Activated naive CD8-positive, alpha-beta T cell treated with anti-CD3 and anti-CD28 coated beads, Interleukin-2, amount 10 ng/mL, durations not matched to agents 7 days and 5 days (primary cell): Measurements from ENCODE around the gene FARS2. TPM values are rescaled to one million over a fixed set of nuclear protein-coding genes. Genes with fewer than 3 reads are reported as not detected.

Source experiments
- ATAC-seq: fragments of 150-1000 bp; cut with Tn5 transposase; one replicate; pipeline ENCODE4 v1.10.0; 2021; ENCODE audit warnings: low read depth, moderate library complexity
- POLR2A ChIA-PET: fragments of 350-600 bp; sonication (Branson Sonifier 250); formaldehyde crosslinking; loops from one replicate; lab custom pipeline; 2021; ENCODE audit warnings: antibody characterized with exemption; lab: Charles Lee
- DNase-seq: peaks from one replicate; pipeline ENCODE4 v3.0.0; 2021
- H3K27ac Mint-ChIP-seq: one replicate; pipeline ENCODE4 v1.8.0; 2022; ENCODE audit warnings: mild to moderate bottlenecking, mixed read lengths
- H3K27me3 Mint-ChIP-seq: one replicate; pipeline ENCODE4 v1.8.0; 2022; ENCODE audit warnings: mild to moderate bottlenecking, moderate library complexity, mixed read lengths
- H3K36me3 Mint-ChIP-seq: one replicate; pipeline ENCODE4 v1.8.0; 2021; ENCODE audit warnings: mild to moderate bottlenecking, mixed read lengths
- H3K4me1 Mint-ChIP-seq: one replicate; pipeline ENCODE4 v1.8.0; 2021; ENCODE audit warnings: mixed read lengths
- H3K4me3 Mint-ChIP-seq: one replicate; pipeline ENCODE4 v1.8.0; 2022; ENCODE audit warnings: mild to moderate bottlenecking, moderate library complexity, mixed read lengths
- H3K9me3 Mint-ChIP-seq: one replicate; pipeline ENCODE4 v1.8.0; 2021; ENCODE audit warnings: mixed read lengths
- total RNA-seq, 2 experiments: library from RNA; stranded (reverse); gene quantifications; one replicate each; pipeline ENCODE4 v1.2.3, GENCODE V29; 2021

Gene FARS2
- total RNA-seq, 2 experiments from 2014 or later = 15.5 to 18.4 TPM

DNA sequence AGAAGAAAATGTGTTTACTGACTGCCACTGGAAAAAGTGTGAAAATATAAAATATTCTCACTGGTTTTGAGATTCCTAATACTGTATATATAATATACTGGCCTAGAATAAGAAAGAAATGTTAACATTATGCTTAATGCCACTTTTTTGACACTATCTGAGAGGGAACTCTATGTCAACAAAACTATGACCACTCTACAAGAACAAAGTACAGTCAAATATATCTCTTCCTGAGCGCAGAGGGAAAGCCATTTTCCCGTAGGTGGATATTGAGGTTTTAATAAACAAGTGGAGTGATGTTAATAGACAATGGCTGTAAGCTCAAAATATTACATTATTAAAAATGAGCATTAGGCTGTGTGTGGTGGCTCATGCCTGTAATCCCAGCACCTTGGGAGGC lies 25.5 kb upstream of the FARS2 start:
- ATAC-seq (no peak), DNase-seq (no peak)
- Mint-ChIP-seq H3K4me3 (no peak overlapping the region), H3K27me3 (no peaks in the 10 kb centered on the region), H3K36me3 (peaks cover 4% of the 10 kb centered on the region), H3K27ac (no peak overlapping the region), H3K4me1 (peaks cover 5% of the 10 kb centered on the region), H3K9me3 (no peaks in the 10 kb centered on the region)
- POLR2A ChIA-PET = no interaction called here

DNA sequence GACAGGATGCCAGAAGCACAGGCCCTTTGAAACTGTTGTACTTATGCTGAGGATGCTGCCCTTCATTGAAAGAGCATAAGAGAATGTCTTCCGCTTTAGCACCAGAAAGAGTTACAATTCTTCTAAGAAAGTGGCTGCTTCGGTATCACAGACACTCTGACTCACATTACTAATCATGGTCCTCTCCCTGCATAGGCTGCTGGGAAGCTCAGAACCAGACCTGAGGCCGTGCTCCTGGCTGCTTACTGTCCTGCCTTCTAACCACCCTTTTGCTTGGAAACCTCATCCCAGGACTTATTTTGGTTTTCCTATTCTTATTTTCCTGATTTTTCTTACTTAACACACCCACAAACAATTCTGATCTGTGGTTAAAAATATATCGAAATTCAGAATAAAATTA lies 23.5 kb upstream of the FARS2 start:
- Mint-ChIP-seq H3K27ac (no peak overlapping the region), H3K27me3 (no peaks in the 10 kb centered on the region), H3K9me3 (no peaks in the 10 kb centered on the region), H3K36me3 (peaks cover 4% of the 10 kb centered on the region), H3K4me1 (peaks cover 5% of the 10 kb centered on the region), H3K4me3 (no peak overlapping the region)
- POLR2A ChIA-PET = no interaction called here
- ATAC-seq (no peak), DNase-seq (no peak)

DNA sequence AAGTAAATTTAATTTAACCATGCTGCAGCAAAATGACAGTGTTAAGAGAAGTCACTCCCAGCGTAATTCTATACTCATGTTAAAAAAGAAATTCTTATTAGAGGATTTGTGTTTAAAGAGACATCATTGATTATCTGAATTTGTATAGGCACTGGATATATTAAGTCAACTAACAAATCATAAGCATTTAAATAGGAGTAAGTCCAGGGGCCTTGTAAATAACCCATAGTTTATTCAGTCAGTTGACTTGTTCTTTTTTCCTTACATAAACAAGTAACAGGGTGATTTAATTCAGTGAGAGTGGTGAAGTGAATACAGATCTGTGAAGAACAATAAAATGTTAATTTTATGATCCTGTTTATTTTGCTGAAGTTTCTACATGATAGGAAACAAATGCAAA lies 23.0 kb upstream of the FARS2 start:
- no peak overlapping the region for H3K4me3 Mint-ChIP-seq
- H3K36me3 Mint-ChIP-seq = peaks cover 4% of the 10 kb centered on the region
- no peak overlapping the region for H3K27ac Mint-ChIP-seq
- H3K4me1 Mint-ChIP-seq = peaks cover 2% of the 10 kb centered on the region
- POLR2A ChIA-PET = no interaction called here
- DNase-seq (no peak), ATAC-seq (no peak)
- no peaks in the 10 kb centered on the region for H3K9me3 Mint-ChIP-seq
- no peaks in the 10 kb centered on the region for H3K27me3 Mint-ChIP-seq

DNA sequence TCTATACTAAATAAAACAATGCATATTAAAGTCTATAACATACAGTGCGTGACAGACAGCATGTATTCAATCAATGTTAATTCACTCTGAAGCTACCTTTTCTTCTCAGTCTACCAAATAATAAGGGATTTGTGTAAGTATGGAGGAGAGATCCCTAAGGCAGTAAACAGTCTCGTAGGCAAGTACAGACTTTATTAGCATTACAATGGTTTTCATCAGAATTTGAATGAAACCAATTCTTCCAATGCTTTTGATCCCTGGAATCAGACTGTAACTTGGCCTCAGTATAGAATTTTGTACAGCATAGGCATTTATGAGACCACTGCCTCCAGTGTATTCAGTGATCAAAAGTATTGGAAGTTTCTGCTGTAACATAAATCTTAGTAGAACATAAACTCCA lies 20.1 kb upstream of the FARS2 start:
- Mint-ChIP-seq H3K27me3 (no peaks in the 10 kb centered on the region), H3K4me1 (peaks cover 3% of the 10 kb centered on the region)
- POLR2A ChIA-PET = no interaction called here

DNA sequence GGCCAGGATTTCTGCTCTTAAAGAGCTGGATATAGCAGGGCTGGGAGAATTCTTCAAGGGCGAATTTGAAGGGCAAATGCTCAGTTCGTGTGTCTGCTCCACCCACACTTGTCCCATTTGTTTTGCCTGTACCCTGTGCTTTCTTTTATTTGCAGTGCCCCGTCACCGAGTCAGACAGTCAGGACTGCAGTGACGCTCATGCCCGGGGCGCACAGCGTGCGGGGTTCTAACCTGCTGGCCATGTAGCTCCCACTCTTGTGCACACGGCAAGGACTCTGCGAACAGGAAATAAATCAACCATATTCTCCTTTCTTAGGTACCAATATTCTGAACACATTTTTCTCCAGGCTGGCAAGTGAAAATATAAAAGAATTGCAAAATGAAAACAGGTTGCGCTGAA lies 18.2 kb upstream of the FARS2 start:
- H3K9me3 Mint-ChIP-seq = no peaks in the 10 kb centered on the region
- ATAC-seq (no peak), DNase-seq (no peak)
- H3K4me3 Mint-ChIP-seq = no peak overlapping the region
- POLR2A ChIA-PET = no interaction called here
- peaks cover 3% of the 10 kb centered on the region for H3K36me3 Mint-ChIP-seq
- no peaks in the 10 kb centered on the region for H3K27me3 Mint-ChIP-seq
- no peak overlapping the region for H3K27ac Mint-ChIP-seq
- peaks cover 3% of the 10 kb centered on the region for H3K4me1 Mint-ChIP-seq

More for the DNA sequence above, 20.1 kb upstream of the FARS2 start:
- Mint-ChIP-seq H3K27ac (no peak overlapping the region), H3K36me3 (peaks cover 2% of the 10 kb centered on the region), H3K4me3 (no peak overlapping the region), H3K9me3 (no peaks in the 10 kb centered on the region)
- DNase-seq (no peak), ATAC-seq (no peak)

DNA sequence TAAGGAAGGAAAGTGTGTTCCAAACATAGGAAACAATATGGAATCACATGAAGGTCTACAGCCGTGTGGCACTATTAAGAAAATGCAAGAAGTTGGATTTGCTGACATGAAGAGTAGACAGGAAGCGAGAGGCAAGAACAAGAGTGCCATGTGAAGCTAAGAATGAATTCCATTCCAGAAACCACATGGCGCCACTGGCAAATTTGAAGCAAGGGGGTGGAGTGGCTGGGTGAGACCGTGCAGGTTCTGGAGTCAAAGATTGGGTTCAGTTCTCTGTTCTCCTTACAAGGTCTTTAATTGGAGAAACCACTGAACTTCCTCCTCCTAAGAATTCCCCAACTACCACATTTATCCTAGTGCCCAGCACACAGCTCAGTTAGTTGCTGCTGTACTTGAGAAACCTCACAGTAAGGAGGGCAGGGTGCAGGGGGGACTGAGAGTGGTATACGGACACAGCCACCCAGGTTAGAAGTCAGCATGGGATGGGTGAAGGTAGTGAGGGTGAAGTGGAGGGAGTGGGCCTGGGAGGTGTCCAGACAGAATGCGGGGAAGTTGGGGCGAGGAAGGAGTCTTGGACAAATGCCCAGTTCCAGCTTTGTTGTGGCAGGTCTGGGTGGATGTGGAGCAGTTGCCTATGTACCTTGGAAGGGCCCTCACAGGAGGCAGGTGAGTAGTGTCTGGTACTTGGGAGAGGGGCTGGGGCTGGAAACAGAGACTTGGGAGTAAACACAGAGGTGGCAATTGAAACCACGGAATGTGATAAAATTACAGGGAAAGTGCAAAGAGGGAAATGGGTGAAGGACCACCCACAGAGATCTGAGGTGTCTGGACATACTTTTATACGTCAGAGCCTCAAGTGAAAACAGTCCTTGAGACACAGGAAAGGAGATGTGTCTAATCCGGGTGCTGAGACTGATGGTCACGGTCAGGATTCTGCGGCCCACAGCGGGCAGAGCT lies 14.9 kb upstream of the FARS2 start:
- Mint-ChIP-seq H3K4me1 (peaks cover 3% of the 10 kb centered on the region), H3K27ac (no peak overlapping the region), H3K9me3 (no peaks in the 10 kb centered on the region), H3K4me3 (no peak overlapping the region), H3K36me3 (peaks cover 8% of the 10 kb centered on the region), H3K27me3 (no peaks in the 10 kb centered on the region)
- ATAC-seq (no peak), DNase-seq (no peak)
- POLR2A ChIA-PET = no interaction called here

DNA sequence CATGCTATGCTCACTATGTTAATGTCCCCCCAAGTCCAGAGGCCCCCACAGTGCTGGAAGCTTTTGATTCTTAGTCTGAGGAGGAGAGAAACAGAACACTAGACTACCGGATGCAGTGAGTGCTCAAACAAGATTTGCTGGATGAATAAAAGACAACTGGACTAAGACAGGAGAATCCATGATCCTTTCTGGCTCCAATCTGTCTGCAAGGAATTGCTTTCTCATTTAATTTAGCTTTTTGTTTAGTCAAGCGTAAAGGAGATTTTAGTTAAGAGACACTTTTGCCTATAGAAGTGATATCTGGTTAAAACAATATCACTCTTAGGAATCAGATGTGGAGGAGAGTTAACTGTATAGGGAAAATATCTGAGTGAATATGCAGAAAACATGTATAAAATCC lies 14.1 kb upstream of the FARS2 start:
- Mint-ChIP-seq H3K4me1 (peaks cover 3% of the 10 kb centered on the region), H3K36me3 (peaks cover 12% of the 10 kb centered on the region), H3K27me3 (no peaks in the 10 kb centered on the region), H3K9me3 (no peaks in the 10 kb centered on the region), H3K27ac (no peak overlapping the region), H3K4me3 (no peak overlapping the region)
- DNase-seq = no peak
- no peak for ATAC-seq
- POLR2A ChIA-PET = no interaction called here

DNA sequence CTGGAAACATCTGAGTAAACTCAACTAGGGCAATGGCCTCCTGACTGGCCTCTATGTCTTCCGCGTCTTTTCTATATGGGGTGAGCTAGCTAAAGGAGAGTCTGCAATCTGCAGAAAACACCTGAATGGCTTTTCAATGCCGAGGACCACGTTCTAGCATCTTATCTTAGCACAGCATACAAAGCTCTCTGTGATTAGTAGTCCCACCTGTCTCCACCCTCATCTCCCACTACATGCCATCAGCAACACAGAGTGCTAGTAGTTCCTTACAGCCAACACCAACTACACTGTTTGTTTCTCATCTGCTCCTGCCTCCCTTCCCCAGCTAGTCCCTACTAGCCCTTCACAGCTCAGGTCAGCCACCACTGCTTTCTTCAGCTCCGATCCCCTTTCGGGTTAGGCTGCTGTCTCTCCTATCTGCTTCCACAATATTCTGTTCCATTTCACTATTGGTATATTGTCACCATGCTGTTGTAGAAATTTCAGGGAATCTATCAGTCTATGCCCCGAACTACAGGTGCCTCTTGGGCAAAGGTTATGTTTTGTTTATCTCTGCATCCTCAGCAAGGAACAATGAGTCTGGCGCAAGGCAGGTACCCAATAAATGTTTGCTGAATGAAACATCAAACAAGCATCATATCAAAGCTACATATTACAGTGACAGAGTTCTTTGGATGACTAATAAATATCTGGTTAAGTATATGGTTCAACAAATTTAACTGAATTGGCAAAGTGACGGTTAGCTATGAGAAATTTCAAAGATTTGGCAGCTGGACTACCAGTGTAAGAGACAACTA lies 12.8 kb upstream of the FARS2 start:
- Mint-ChIP-seq H3K36me3 (peaks cover 16% of the 10 kb centered on the region), H3K27ac (no peak overlapping the region), H3K4me1 (peaks cover 3% of the 10 kb centered on the region), H3K27me3 (no peaks in the 10 kb centered on the region), H3K9me3 (no peaks in the 10 kb centered on the region), H3K4me3 (no peak overlapping the region)
- no peak for DNase-seq
- no peak for ATAC-seq
- POLR2A ChIA-PET = no interaction called here

DNA sequence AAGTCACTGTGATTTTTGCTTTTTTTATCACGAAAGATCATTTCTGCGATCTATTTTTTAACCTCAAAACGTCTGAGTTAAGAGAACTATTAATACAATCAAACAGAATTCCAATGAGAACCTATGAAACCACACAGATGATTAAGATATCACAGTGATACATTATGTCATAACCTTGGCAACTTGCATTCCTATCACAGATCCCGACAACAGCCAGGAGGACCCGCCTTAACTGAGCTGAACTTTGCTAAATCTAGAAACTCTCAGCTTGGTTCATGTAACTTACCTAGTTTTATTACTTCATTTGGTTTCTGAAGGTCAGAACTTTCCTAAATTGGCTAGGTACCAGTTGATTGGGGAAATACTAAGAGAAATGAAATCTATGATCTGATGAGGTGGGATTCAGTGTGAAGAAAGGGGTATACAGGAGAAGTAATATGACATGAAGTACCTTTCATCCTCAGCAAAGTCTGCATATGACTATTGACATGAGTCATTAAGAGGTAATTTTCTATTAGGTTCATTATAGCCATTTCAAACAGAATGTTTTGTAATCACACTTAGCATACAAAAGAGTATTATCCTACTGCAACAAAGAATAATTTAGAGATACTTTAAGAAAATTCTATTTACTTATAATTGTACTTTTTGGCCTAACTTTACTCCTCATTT lies 11.7 kb upstream of the FARS2 start:
- POLR2A ChIA-PET = no interaction called here
- Mint-ChIP-seq H3K27me3 (no peaks in the 10 kb centered on the region), H3K4me1 (peaks cover 3% of the 10 kb centered on the region), H3K27ac (no peak overlapping the region), H3K9me3 (no peaks in the 10 kb centered on the region), H3K4me3 (no peak overlapping the region), H3K36me3 (peaks cover 16% of the 10 kb centered on the region)
- DNase-seq (no peak), ATAC-seq (no peak)

DNA sequence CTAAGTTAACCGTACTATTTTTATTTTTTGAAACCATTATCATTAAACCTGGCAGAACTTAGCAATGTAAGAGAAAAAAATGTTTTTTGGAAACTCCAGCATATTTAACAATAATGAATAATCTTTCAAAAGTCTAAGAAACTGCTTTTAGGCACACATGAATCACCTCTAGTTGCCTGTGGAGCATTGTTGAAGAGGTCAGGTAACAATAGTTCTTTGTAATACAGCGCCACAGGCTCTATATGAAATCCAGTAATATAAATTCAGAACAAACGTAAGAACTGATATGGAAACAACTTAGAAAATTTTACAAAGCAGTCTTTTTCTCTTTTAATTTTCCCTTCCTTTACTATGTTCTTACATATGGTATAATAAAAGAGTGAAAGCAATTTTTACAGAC lies 10.9 kb upstream of the FARS2 start:
- Mint-ChIP-seq H3K9me3 (no peaks in the 10 kb centered on the region), H3K4me3 (no peak overlapping the region), H3K4me1 (peaks cover 3% of the 10 kb centered on the region), H3K27me3 (no peaks in the 10 kb centered on the region), H3K27ac (no peak overlapping the region), H3K36me3 (peaks cover 16% of the 10 kb centered on the region)
- ATAC-seq = no peak
- no peak for DNase-seq
- POLR2A ChIA-PET = no interaction called here

DNA sequence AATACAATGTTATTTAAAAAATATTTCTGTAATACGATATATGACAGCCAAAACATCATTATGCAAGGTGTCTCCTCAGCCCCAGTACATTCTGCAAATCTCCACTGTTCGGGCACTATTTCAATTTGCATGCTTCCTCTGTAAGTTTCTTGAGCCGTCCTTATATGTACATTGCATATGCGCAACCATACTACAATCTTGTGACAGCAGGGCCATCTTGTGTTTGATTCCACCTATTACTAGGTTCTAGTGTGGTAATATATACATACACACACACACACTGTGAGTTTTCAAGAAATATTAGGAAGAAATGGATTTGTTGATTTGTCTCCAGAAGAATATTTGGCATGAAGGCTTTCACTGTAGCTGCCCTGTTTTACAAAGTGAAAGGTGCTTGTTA lies 10.4 kb upstream of the FARS2 start:
- no peak overlapping the region for H3K4me3 Mint-ChIP-seq
- H3K27me3 Mint-ChIP-seq = no peaks in the 10 kb centered on the region
- DNase-seq (no peak), ATAC-seq (peak; percentile 30)
- no peaks in the 10 kb centered on the region for H3K4me1 Mint-ChIP-seq
- peaks cover 16% of the 10 kb centered on the region for H3K36me3 Mint-ChIP-seq
- H3K9me3 Mint-ChIP-seq = no peaks in the 10 kb centered on the region
- POLR2A ChIA-PET = no interaction called here
- H3K27ac Mint-ChIP-seq = no peak overlapping the region

DNA sequence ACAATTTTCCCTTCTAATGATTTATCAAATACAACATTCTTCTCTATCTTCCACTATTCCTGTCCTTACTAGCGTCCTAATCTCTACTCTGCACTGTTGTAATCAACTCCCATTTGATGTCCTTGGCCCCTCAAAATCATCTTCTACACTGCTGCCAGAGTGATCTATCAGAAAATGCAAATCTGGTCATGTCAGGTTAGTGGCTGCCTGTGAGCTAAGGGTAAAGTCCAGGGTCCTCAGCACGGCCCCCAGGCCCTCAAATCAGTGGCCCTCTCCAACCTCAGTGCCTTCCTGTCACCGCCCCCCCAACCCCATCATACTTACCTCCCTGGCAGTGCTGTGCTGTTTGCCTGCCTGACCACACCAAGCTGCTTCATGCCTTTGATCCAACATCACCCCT lies 4.4 kb upstream of the FARS2 start:
- Mint-ChIP-seq H3K4me3 (no peak overlapping the region), H3K27me3 (no peaks in the 10 kb centered on the region), H3K27ac (peak overlapping the region; percentile 1), H3K36me3 (peaks cover 12% of the 10 kb centered on the region), H3K9me3 (no peaks in the 10 kb centered on the region), H3K4me1 (peaks cover 20% of the 10 kb centered on the region)
- ATAC-seq (no peak), DNase-seq (no peak)
- POLR2A ChIA-PET = no interaction called here

DNA sequence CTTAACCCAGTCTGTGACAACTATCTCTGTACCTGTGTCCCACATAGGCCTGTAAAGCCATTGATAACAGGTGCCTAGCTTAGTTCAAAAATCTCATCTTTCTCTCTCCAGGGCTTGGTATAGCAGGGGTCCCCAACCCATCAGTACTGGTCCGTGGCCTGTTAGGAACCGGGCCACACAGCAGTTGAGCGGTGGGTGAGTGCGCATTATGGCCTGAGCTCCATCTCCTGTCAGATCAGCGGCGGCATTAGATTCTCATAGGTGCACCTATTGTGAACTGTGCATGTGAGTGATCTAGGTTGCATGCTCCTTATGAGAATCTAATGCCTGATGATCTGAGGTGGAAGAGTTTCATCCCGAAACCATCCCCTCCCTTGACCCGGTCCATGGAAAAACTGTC lies 3.9 kb upstream of the FARS2 start:
- POLR2A ChIA-PET = no interaction called here
- no peak for DNase-seq
- H3K27me3 Mint-ChIP-seq = no peaks in the 10 kb centered on the region
- no peaks in the 10 kb centered on the region for H3K9me3 Mint-ChIP-seq
- ATAC-seq = no peak
- H3K27ac Mint-ChIP-seq = peak overlapping the region; percentile 66
- H3K4me3 Mint-ChIP-seq = no peak overlapping the region
- H3K36me3 Mint-ChIP-seq = peaks cover 10% of the 10 kb centered on the region
- H3K4me1 Mint-ChIP-seq = peaks cover 20% of the 10 kb centered on the region
